HepG2 (cell line): ENCODE data around the gene C1orf35. TPM values are rescaled to one million over a fixed set of nuclear protein-coding genes. Genes with fewer than 3 reads are reported as not detected.

Source experiments
- CBX2 ChIP-seq, 2 experiments: fragments of 200-600 bp in 1 of 2; sonication (generic); formaldehyde crosslinking in 1 of 2; IDR thresholded peaks; 2 replicates each; pipeline versions ENCODE4 v1.7.0 to v1.8.1; 2018 to 2022; ENCODE audit warnings: low read depth in 2 of 2, low read length in 1 of 2, mild to moderate bottlenecking in 1 of 2, missing genetic modification reagents in 1 of 2
- DNMT3B ChIP-seq: conservative IDR thresholded peaks from 2 replicates; pipeline ENCODE4 v1.6.1; 2016; ENCODE audit warnings: missing biosample characterization, control low read depth
- FIP1L1 ChIP-seq: fragments of 200-400 bp; formaldehyde crosslinking; IDR thresholded peaks from 2 replicates; pipeline ENCODE4 v1.6.1; 2018; ENCODE audit warnings: low read depth, mild to moderate bottlenecking, low read length, moderate library complexity, borderline replicate concordance; ENCODE audit not compliant: insufficient read depth
- MXD4 ChIP-seq: IDR thresholded peaks from 2 replicates; pipeline ENCODE4 v1.6.1; 2016; ENCODE audit warnings: mild to moderate bottlenecking, missing biosample characterization, missing genetic modification reagents
- NBN ChIP-seq: fragments of 450-650 bp; conservative IDR thresholded peaks from 2 replicates; pipeline ENCODE4 v1.6.1; 2017
- PAWR ChIP-seq: sonication (generic); formaldehyde crosslinking; IDR thresholded peaks from 2 replicates; pipeline ENCODE4 v1.4.0; 2020; ENCODE audit warnings: missing genetic modification reagents, mild to moderate bottlenecking, borderline replicate concordance
- RBM22 ChIP-seq: fragments of 200-400 bp; formaldehyde crosslinking; optimal IDR thresholded peaks from 2 replicates; pipeline ENCODE3; 2017; ENCODE audit warnings: mild to moderate bottlenecking, low read length, moderate library complexity
- SAFB2 ChIP-seq: sonication (generic); formaldehyde crosslinking; IDR thresholded peaks from 2 replicates; pipeline ENCODE4 v1.5.1; 2020; ENCODE audit warnings: missing genetic modification reagents, low read depth, mild to moderate bottlenecking, borderline replicate concordance
- XBP1 ChIP-seq: sonication (generic); formaldehyde crosslinking; IDR thresholded peaks from 2 replicates; pipeline ENCODE4 v1.5.0; 2020; ENCODE audit warnings: missing genetic modification reagents
- ZC3H4 ChIP-seq: sonication (generic); formaldehyde crosslinking; IDR thresholded peaks from 2 replicates; pipeline ENCODE4 v1.4.0; 2020; ENCODE audit warnings: missing genetic modification reagents, borderline replicate concordance
- ZNF256 ChIP-seq: sonication (generic); formaldehyde crosslinking; conservative IDR thresholded peaks from 2 replicates; pipeline ENCODE4 v1.4.0; 2020; ENCODE audit warnings: missing genetic modification reagents
- ZNF317 ChIP-seq: sonication (generic); formaldehyde crosslinking; IDR thresholded peaks from 2 replicates; pipeline ENCODE4 v1.5.0; 2020; ENCODE audit warnings: mild to moderate bottlenecking, missing genetic modification reagents
- ZNF598 ChIP-seq: sonication (generic); formaldehyde crosslinking; IDR thresholded peaks from 2 replicates; pipeline ENCODE4 v1.5.1; 2020; ENCODE audit warnings: mild to moderate bottlenecking, missing genetic modification reagents, borderline replicate concordance
- ZNF660 ChIP-seq: sonication (generic); formaldehyde crosslinking; IDR thresholded peaks from 2 replicates; pipeline ENCODE4 v1.5.1; 2020; ENCODE audit warnings: mild to moderate bottlenecking, low read depth, missing genetic modification reagents, borderline replicate concordance
- ZNF7 ChIP-seq: IDR thresholded peaks from 2 replicates; pipeline ENCODE4 v1.6.1; 2016; ENCODE audit warnings: missing biosample characterization, missing genetic modification reagents
- polyA plus RNA-seq, 8 experiments: library from polyadenylated mRNA; depleted of rRNA in 3 of 8; stranded (reverse) in 7 of 8; unstranded in 1 of 8; fragments of >200 nt; fragmentation: Illumina TruSeq in 4 of 8; extraction: Trizol in 4 of 8; gene quantifications; 2 replicates each; pipeline versions ENCODE4 v1.2.1 to v1.2.3, GENCODE V29; 2011 to 2016; ENCODE audit warnings: low read depth in 4 of 8, missing spikeins in 1 of 8, mixed read lengths in 1 of 8; ENCODE audit not compliant: insufficient read depth in 1 of 8
- total RNA-seq, 5 experiments: library from RNA; depleted of rRNA; stranded (reverse); fragments of >200 nt; fragmentation: Illumina TruSeq; extraction: Trizol; gene quantifications; 2 replicates each; pipeline ENCODE4 v1.2.3, GENCODE V29; 2016; ENCODE audit warnings: low read depth in 1 of 5
- TF ChIP-seq, protein P1 (sequence below): sonication (generic); formaldehyde crosslinking; conservative IDR thresholded peaks from 2 replicates; pipeline ENCODE4 v1.8.1; 2023; ENCODE audit warnings: missing genetic modification reagents
- TF ChIP-seq, protein P2 (sequence below): sonication (generic); formaldehyde crosslinking; IDR thresholded peaks from 2 replicates; pipeline ENCODE4 v1.5.1; 2020; ENCODE audit warnings: missing genetic modification reagents, mild to moderate bottlenecking, borderline replicate concordance
- TF ChIP-seq, protein P3 (sequence below): sonication (generic); formaldehyde crosslinking; IDR thresholded peaks from 2 replicates; pipeline ENCODE4 v1.8.1; 2022; ENCODE audit warnings: mild to moderate bottlenecking, missing genetic modification reagents
- TF ChIP-seq, protein P4 (sequence below): sonication (generic); formaldehyde crosslinking; IDR thresholded peaks from 2 replicates; pipeline ENCODE4 v1.4.0; 2020; ENCODE audit warnings: missing genetic modification reagents

Gene C1orf35
- total and polyA plus RNA-seq, 2 of the 13 experiments (the other 11 are each of a cell fraction or from before 2014, with no cell fraction given): 8.1 to 19.3 TPM

DNA sequence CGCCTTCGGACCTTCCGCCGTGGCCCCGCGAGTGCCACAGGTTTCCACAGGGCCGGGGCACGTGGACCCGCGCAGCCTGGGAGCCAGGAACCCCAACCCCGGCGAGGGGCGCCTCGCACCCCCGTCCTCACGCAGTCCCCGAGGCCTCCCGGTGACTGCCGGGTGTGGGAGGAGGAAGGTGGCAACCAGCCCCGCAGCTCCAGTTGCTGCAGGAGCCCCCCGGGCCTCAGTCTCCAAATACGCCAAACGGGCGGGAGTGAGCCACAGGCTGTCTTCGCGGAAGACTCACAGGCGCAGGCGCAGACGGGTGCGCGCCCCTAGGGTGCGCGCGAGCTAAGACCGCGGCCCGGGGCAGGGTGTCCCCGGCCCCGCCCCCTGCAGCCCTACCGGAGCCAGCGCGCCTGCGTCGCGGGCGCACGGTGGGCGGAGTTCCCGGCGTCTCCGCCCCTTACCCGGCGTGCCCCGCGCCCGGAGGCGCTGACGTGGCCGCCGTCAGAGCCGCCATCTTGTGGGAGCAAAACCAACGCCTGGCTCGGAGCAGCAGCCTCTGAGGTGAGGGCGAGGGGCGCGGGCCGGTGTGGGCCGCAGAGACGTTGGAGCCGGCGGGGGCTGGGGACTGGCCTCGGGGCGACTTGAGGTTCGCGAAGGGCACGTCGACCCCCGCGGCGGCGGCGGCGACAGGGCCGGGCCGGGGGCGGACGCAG is 20.8 kb downstream of the C1orf35 start, which contains the start of gene ARF1 (continued):
- TF ChIP-seq PAWR (CRISPR knock-in tag) (no peak), ZNF660 (CRISPR knock-in tag) (no peak), XBP1 (CRISPR knock-in tag) (no peak), RBM22 (no peak), ZNF317 (CRISPR knock-in tag) (no peak), ZC3H4 (no peak), MXD4 (CRISPR knock-in tag) (no peak), ZNF7 (CRISPR knock-in tag) (no peak), CBX2 (IDR thresholded peaks at IDR 0.05; ENCODE audit: low read depth, low read length) (no peak), CBX2 (CRISPR knock-in tag; IDR thresholded peaks at IDR 0.05; ENCODE audit: low read depth) (no peak), FIP1L1 (no peak), ZNF598 (no peak), SAFB2 (CRISPR knock-in tag) (no peak; the same call in 1 of the 2 replicates), DNMT3B (no peak), NBN (no peak), ZNF256 (CRISPR knock-in tag) (peak; percentile 48; the same call in 1 of the 2 replicates)
- TF ChIP-seq, protein P1, sequence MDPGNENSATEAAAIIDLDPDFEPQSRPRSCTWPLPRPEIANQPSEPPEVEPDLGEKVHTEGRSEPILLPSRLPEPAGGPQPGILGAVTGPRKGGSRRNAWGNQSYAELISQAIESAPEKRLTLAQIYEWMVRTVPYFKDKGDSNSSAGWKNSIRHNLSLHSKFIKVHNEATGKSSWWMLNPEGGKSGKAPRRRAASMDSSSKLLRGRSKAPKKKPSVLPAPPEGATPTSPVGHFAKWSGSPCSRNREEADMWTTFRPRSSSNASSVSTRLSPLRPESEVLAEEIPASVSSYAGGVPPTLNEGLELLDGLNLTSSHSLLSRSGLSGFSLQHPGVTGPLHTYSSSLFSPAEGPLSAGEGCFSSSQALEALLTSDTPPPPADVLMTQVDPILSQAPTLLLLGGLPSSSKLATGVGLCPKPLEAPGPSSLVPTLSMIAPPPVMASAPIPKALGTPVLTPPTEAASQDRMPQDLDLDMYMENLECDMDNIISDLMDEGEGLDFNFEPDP (CRISPR knock-in tag): no peak
- TF ChIP-seq, protein P2, sequence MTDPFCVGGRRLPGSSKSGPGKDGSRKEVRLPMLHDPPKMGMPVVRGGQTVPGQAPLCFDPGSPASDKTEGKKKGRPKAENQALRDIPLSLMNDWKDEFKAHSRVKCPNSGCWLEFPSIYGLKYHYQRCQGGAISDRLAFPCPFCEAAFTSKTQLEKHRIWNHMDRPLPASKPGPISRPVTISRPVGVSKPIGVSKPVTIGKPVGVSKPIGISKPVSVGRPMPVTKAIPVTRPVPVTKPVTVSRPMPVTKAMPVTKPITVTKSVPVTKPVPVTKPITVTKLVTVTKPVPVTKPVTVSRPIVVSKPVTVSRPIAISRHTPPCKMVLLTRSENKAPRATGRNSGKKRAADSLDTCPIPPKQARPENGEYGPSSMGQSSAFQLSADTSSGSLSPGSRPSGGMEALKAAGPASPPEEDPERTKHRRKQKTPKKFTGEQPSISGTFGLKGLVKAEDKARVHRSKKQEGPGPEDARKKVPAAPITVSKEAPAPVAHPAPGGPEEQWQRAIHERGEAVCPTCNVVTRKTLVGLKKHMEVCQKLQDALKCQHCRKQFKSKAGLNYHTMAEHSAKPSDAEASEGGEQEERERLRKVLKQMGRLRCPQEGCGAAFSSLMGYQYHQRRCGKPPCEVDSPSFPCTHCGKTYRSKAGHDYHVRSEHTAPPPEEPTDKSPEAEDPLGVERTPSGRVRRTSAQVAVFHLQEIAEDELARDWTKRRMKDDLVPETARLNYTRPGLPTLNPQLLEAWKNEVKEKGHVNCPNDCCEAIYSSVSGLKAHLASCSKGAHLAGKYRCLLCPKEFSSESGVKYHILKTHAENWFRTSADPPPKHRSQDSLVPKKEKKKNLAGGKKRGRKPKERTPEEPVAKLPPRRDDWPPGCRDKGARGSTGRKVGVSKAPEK: no peak
- TF ChIP-seq, protein P3, sequence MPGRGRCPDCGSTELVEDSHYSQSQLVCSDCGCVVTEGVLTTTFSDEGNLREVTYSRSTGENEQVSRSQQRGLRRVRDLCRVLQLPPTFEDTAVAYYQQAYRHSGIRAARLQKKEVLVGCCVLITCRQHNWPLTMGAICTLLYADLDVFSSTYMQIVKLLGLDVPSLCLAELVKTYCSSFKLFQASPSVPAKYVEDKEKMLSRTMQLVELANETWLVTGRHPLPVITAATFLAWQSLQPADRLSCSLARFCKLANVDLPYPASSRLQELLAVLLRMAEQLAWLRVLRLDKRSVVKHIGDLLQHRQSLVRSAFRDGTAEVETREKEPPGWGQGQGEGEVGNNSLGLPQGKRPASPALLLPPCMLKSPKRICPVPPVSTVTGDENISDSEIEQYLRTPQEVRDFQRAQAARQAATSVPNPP (CRISPR knock-in tag): 0 out of 2 replicates have a peak, but pooled peaks have one; percentile 40
- TF ChIP-seq, protein P4, sequence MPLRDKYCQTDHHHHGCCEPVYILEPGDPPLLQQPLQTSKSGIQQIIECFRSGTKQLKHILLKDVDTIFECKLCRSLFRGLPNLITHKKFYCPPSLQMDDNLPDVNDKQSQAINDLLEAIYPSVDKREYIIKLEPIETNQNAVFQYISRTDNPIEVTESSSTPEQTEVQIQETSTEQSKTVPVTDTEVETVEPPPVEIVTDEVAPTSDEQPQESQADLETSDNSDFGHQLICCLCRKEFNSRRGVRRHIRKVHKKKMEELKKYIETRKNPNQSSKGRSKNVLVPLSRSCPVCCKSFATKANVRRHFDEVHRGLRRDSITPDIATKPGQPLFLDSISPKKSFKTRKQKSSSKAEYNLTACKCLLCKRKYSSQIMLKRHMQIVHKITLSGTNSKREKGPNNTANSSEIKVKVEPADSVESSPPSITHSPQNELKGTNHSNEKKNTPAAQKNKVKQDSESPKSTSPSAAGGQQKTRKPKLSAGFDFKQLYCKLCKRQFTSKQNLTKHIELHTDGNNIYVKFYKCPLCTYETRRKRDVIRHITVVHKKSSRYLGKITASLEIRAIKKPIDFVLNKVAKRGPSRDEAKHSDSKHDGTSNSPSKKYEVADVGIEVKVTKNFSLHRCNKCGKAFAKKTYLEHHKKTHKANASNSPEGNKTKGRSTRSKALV: peak; percentile 65; the same call in 1 of the 2 replicates
